AG04449 (cell line): ENCODE measurements around the gene CLMP.

Experiments
- CTCF ChIA-PET: fragments of 350-600 bp; formaldehyde crosslinking; extraction: SDS; loops from one replicate; lab custom pipeline; 2021; ENCODE audit warnings: antibody characterized with exemption; lab: Yijun Ruan, JAX
- POLR2A ChIA-PET: fragments of 400-600, 350-600 bp; formaldehyde crosslinking; extraction: SDS; loops from one replicate; lab custom pipeline; 2020; ENCODE audit warnings: antibody characterized with exemption, inconsistent platforms; lab: Yijun Ruan, JAX
- DNase-seq: peaks from one replicate; pipeline ENCODE4 v3.0.0-alpha.2; 2010; ENCODE audit warnings: low read depth, low spot score
- H3K4me3 ChIP-seq: 2 replicates; pipeline ENCODE4 v1.5.1; 2011; ENCODE audit warnings: low read depth, mild to moderate bottlenecking, control low read depth, low read length
- TF ChIP-seq, protein P1 (sequence below): IDR thresholded peaks from one replicate; pipeline ENCODE4 v1.5.1; 2011; ENCODE audit warnings: mild to moderate bottlenecking, moderate library complexity, low read length, control low read depth, inconsistent platforms; ENCODE audit not compliant: insufficient read depth; ENCODE audit errors: missing control alignments

CLMP gene

DNA sequence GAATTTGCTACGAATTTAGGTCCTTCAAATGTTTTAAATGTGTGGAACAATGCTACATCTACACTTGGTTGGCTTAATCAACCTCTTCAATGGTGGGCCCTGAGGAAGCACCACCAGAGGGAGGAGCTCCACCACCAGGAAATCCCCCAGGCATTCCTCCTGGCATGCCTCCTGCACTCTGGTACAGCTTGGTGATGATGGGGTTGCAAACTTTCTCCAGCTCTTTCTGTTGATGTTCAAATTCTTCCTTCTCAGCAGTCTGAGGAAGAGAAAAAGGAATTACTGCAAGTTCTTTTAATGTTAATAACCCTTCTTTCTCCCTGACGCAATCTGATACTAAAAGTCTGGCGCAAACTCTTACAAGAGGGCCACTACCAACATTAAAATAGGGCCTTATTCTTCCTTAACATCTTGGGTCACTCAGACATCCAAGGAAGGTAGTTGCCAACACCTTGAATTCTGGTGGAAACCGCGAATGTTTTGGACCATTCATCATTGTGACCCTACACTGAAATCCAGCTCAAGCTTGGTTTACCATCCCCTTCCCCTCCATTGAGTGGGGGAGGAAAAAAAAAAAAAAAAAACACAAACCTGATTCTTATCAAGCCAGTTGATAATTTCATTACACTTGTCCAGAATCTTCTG, 137.3 kb downstream of the CLMP start:
- CTCF ChIA-PET = interaction anchor here (1.5 to 6.7 kb wide), 5 partner anchors 10 to 204 kb away, joined by 4 to 60 read pairs (median 15); no protein-coding TSS in a partner anchor
- TF ChIP-seq, protein P1, sequence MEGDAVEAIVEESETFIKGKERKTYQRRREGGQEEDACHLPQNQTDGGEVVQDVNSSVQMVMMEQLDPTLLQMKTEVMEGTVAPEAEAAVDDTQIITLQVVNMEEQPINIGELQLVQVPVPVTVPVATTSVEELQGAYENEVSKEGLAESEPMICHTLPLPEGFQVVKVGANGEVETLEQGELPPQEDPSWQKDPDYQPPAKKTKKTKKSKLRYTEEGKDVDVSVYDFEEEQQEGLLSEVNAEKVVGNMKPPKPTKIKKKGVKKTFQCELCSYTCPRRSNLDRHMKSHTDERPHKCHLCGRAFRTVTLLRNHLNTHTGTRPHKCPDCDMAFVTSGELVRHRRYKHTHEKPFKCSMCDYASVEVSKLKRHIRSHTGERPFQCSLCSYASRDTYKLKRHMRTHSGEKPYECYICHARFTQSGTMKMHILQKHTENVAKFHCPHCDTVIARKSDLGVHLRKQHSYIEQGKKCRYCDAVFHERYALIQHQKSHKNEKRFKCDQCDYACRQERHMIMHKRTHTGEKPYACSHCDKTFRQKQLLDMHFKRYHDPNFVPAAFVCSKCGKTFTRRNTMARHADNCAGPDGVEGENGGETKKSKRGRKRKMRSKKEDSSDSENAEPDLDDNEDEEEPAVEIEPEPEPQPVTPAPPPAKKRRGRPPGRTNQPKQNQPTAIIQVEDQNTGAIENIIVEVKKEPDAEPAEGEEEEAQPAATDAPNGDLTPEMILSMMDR = no peak
- no peak overlapping the region for H3K4me3 ChIP-seq
- POLR2A ChIA-PET = interaction anchor here (0.8 to 1.3 kb wide), 2 partner anchors 21 to 204 kb away, joined by 3 to 4 read pairs; no protein-coding TSS in a partner anchor
- no peak for DNase-seq

DNA sequence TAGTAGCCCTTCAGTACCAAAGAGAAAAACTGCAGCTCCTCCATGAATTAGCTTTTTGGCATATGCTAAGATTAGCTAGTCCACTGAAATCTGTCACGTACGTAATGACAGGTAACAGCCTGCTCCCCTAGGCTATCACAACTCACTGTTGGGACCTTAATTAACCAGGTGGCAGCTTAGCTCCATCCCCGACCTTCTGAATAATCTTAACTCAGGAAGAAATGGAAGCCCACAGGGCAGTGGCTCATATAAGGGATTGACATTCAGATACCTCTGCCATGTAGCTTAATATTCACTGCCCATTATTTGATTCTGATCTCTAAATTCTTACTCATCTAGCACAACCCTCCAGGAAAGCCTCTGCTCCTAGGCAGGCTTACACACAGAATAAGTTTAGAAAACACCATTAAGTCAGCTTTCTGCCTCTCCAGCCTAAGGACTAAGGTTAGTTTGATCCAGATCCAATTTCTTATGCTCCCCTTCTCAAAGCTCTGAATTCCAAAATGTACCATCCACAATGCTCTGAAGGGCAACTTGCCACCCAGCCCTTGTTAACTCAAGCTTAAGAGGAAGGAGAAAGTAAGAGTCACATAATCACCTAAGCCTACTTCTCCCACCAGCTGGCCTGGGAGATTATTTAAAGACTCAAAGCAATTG, 138.1 kb downstream of the CLMP start:
- CTCF ChIA-PET = interaction anchor here (1.2 to 6.7 kb wide), 6 partner anchors 9 to 204 kb away, joined by 3 to 60 read pairs (median 12); no protein-coding TSS in a partner anchor
- POLR2A ChIA-PET = interaction anchor here (0.8 kb wide), 1 partner anchor 20 kb away, joined by 4 read pairs; no protein-coding TSS in a partner anchor
- DNase-seq = no peak
- no peak overlapping the region for H3K4me3 ChIP-seq
- TF ChIP-seq, protein P1 = no peak

DNA sequence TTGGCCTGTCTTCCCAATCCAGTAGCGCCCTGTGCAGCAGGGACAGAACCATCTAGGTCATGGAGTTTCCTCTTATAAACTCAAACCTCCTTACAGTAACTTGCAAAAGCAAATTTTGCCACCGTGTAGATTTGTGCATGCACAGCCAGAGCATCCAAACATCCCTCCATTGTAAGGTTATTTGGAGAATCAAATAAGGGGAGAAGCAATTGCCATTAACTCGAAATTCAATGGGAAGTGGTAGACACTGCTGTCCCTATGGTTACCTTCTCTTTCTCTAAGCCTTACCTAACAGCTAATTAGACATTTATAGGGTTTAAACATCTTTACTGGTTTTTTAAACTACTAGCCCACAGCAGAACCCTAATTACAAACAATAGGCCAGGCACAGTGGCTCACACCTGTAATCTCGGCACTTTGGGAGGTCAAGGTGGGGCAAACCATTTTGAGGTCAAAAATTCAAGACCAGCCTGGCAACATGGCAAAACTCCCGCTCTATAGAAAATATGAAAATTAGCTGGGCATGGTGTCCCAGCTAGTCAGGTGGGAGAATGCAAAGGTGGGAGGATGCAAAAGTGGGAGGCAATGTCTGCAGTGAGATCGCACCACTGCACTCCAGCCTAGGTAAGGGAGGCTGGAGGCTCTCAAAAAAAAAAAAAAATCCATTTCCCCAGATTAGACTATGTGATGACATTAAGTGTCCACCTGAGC, 139.7 kb downstream of the CLMP start:
- DNase-seq = no peak
- H3K4me3 ChIP-seq = no peak overlapping the region
- ChIA-PET CTCF (interaction anchor here (0.6 to 6.7 kb wide), 26 partner anchors 8 to 475 kb away, joined by 3 to 60 read pairs (median 8); no protein-coding TSS in a partner anchor), POLR2A (interaction anchor here (0.5 to 1.2 kb wide), 2 partner anchors 284 to 454 kb away, joined by 4 read pairs; no protein-coding TSS in a partner anchor)
- TF ChIP-seq, protein P1 = no peak

DNA sequence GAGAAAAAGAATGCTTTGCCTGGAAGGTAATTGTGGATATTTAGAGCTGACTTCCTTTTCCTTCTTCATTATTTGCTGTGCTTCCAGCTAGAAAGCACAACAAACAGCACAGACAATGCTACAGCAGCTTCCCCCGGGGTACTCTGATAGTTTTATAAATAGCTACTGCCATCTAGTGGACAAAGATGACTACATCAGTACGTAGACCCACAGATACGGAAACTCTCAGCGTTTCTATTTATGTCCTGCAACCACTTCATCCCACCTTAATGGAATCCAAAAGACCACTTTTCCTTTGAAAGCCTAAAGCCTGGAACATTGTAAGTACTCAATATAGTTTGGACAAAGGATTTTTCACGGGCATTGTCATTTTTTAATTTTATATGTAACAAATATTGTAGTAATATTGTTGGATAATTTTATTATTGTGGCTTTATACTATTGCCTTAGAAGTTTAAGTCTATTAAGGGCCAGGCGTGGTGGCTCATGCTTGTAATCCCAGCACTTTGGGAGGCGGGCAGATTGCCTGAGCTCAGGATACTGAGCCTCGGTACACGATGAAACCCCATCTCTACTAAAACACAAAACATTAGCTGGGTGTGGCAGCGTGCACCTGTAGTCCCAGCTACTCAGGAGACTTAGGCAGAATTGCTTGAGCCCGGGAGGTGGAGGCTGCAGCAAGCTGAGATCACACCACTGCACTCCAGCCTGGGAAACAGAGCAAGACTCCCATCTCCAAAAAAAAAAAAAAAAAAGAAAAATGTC, 140.6 kb downstream of the CLMP start:
- CTCF ChIA-PET = interaction anchor here (0.6 to 6.7 kb wide), 32 partner anchors 7 to 474 kb away, joined by 3 to 60 read pairs (median 6); partner anchors contain the start of gene HSPA8
- POLR2A ChIA-PET = interaction anchor here (0.7 to 3.1 kb wide), 4 partner anchors 8 to 453 kb away, joined by 3 to 30 read pairs (median 4); partner anchors contain the start of gene HSPA8
- H3K4me3 ChIP-seq = no peak overlapping the region
- DNase-seq = no peak
- TF ChIP-seq, protein P1 = peak; percentile 58

DNA sequence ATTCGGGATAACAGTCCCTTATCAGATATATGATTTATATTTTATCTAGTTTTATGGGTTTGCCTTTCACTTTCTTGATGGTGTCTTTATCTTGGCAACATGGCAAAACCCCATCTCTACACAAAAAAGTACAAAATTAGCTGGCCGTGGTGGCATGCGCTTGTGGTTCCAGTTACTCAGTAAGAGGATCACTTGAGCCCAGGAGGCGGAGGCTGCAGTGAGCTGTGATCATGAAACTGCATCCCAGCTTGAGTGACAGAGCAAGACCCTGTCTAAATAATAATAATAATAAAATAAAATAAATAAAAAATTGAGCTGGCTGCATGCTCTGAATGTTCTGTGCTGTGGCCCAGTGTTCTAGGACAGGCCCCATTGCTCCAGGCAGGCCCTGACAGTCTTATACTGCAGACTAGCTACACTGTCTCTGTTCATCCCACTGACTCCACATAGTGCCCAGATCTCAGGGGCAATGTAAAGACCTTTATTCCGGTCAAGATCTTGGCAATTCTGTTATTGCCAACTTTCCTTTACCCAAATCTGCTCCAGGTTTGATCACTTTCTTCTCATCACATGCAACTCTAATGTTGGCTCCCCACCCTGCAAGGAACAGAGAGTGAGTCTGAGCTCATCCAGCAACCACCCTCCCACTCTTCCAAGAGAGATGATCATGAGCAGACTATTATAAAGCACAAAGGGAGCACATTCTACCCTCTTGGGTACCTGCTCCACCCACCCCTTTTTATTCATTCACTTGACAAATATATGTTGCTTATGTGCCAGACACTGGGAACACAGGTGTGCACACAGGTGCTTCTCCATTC, 141.9 kb downstream of the CLMP start:
- CTCF ChIA-PET = interaction anchor here (0.6 to 6.7 kb wide), 24 partner anchors 8 to 425 kb away, joined by 3 to 60 read pairs (median 7); partner anchors contain the start of gene HSPA8
- POLR2A ChIA-PET = interaction anchor here (1.3 to 3.1 kb wide), 3 partner anchors 9 to 73 kb away, joined by 3 to 30 read pairs (median 9); partner anchors contain the start of gene HSPA8

More for the DNA sequence above, 141.9 kb downstream of the CLMP start:
- H3K4me3 ChIP-seq = no peak overlapping the region
- TF ChIP-seq, protein P1 = no peak
- no peak for DNase-seq
